K562 (cell line): ENCODE results near the gene LMAN2. TPM values are rescaled to one million over a fixed set of nuclear protein-coding genes. Genes with fewer than 3 reads are reported as not detected.
A peak's percentile ranks its signal among the peaks of the same experiment; 100 is the strongest.

Experiments
- ATF3 ChIP-seq, 2 experiments: fragments of 450-650 bp in 1 of 2; sonication (generic) in 1 of 2; formaldehyde crosslinking in 1 of 2; IDR thresholded peaks in 1 of 2; conservative IDR thresholded peaks in 1 of 2; 2 replicates each; pipeline versions ENCODE4 v1.6.1 to v1.8.1; 2016 to 2023; ENCODE audit warnings: mild to moderate bottlenecking in 2 of 2, moderate library complexity in 2 of 2, inconsistent platforms in 1 of 2, missing genetic modification reagents in 1 of 2
- ATF4 ChIP-seq: fragments of 450-650 bp; formaldehyde crosslinking; IDR thresholded peaks from 2 replicates; pipeline ENCODE4 v1.4.0; 2022; ENCODE audit warnings: mild to moderate bottlenecking, moderate library complexity
- CREB5 ChIP-seq: fragments of 250-450 bp; sonication (Bioruptor Pico); IDR thresholded peaks from 2 replicates; pipeline ENCODE4 v1.5.0; 2020; ENCODE audit warnings: mild to moderate bottlenecking
- CREM ChIP-seq: IDR thresholded peaks from 2 replicates; pipeline ENCODE4 v1.6.1; 2014; ENCODE audit warnings: antibody characterized with exemption, low read depth
- GABPB1 ChIP-seq: sonication (generic); formaldehyde crosslinking; IDR thresholded peaks from 2 replicates; pipeline ENCODE4 v1.8.0; 2022; ENCODE audit warnings: mild to moderate bottlenecking, missing genetic modification reagents
- GTF2E2 ChIP-seq: fragments of 200-800 bp; sonication (Bioruptor generic); IDR thresholded peaks from 2 replicates; pipeline ENCODE4 v1.6.1; 2016; ENCODE audit warnings: missing genetic modification characterization, missing compliant biosample characterization
- KLF1 ChIP-seq: fragments of 450-650 bp; IDR thresholded peaks from 2 replicates; pipeline ENCODE4 v1.6.1; 2016; ENCODE audit warnings: missing genetic modification characterization, missing compliant biosample characterization
- MEF2A ChIP-seq: IDR thresholded peaks from 2 replicates; pipeline ENCODE4 v1.6.1; 2011; ENCODE audit warnings: low read depth, mild to moderate bottlenecking, low read length, moderate library complexity; ENCODE audit not compliant: control insufficient read depth
- PKNOX1 ChIP-seq: fragments of 450-650 bp; IDR thresholded peaks from 2 replicates; pipeline ENCODE4 v1.6.1; 2016
- PML ChIP-seq: IDR thresholded peaks from 2 replicates; pipeline ENCODE4 v1.6.1; 2012; ENCODE audit warnings: low read length, inconsistent platforms
- POLR2G ChIP-seq: fragments of 200-400 bp; formaldehyde crosslinking; IDR thresholded peaks from 2 replicates; pipeline ENCODE4 v1.6.1; 2017; ENCODE audit warnings: low read depth, mild to moderate bottlenecking, antibody characterized with exemption, low read length, moderate library complexity
- PURB ChIP-seq: sonication (generic); formaldehyde crosslinking; IDR thresholded peaks from 2 replicates; pipeline ENCODE4 v1.9.0; 2021; ENCODE audit warnings: low read depth, mild to moderate bottlenecking, missing genetic modification reagents
- SMAD1 ChIP-seq: fragments of 150-350 bp; IDR thresholded peaks from 2 replicates; pipeline ENCODE4 v1.6.1; 2014; ENCODE audit warnings: low read length, low read depth; ENCODE audit not compliant: partially characterized antibody
- SP2 ChIP-seq: IDR thresholded peaks from 2 replicates; pipeline ENCODE4 v1.6.1; 2011; ENCODE audit warnings: mild to moderate bottlenecking, low read depth, low read length, moderate library complexity; ENCODE audit not compliant: poor library complexity, severe bottlenecking; ENCODE audit errors: extremely low read depth
- STAT6 ChIP-seq: sonication (generic); formaldehyde crosslinking; IDR thresholded peaks from 2 replicates; pipeline ENCODE4 v1.8.1; 2023; ENCODE audit warnings: mild to moderate bottlenecking, missing genetic modification reagents
- USF1 ChIP-seq: sonication (generic); formaldehyde crosslinking; IDR thresholded peaks from 2 replicates; pipeline ENCODE4 v1.9.0; 2022; ENCODE audit warnings: mild to moderate bottlenecking, missing genetic modification reagents
- ZBTB7A ChIP-seq: IDR thresholded peaks from 2 replicates; pipeline ENCODE4 v1.6.1; 2011; ENCODE audit warnings: low read depth, mild to moderate bottlenecking, low read length, moderate library complexity, borderline replicate concordance; ENCODE audit not compliant: control insufficient read depth
- ZC3H4 ChIP-seq: sonication (generic); formaldehyde crosslinking; IDR thresholded peaks from 2 replicates; pipeline ENCODE4 v1.9.0; 2021; ENCODE audit warnings: missing genetic modification reagents, borderline replicate concordance
- polyA plus RNA-seq, 8 experiments: library from polyadenylated mRNA; depleted of rRNA in 4 of 8; stranded (reverse) in 5 of 8; unstranded in 3 of 8; fragments of >200 nt; fragmentation: Nextera tagmentation in 2 of 8; fragmentation: Illumina TruSeq in 1 of 8; extraction: Ambion mirVana in 2 of 8; extraction: Trizol in 1 of 8; gene quantifications; 2 replicates each; pipeline versions ENCODE4 v1.2.1 to v1.2.3, GENCODE V29; 2011 to 2014; ENCODE audit warnings: inconsistent platforms in 1 of 8, missing spikeins in 1 of 8
- total RNA-seq, 7 experiments: library from RNA; depleted of rRNA in 6 of 7; stranded (reverse); fragments of >200 nt in 6 of 7; fragmentation: Illumina TruSeq in 2 of 7; extraction: Trizol in 2 of 7; gene quantifications; 2 replicates each; pipeline versions ENCODE4 v1.2.1 to v1.2.3, GENCODE V29; 2011 to 2021; ENCODE audit warnings: low replicate concordance in 1 of 7

Gene LMAN2
- total and polyA plus RNA-seq, 9 of the 15 experiments (the other 6 are each of a cell fraction or from before 2014, with no cell fraction given), result 2.7 to 254 (median 136) TPM

GRCh38 chr5:177311723-177312648, 39.5 kb downstream of the LMAN2 start, which contains the start of gene MXD3 (continued):
- TF ChIP-seq ZC3H4, result no peak
- TF ChIP-seq PKNOX1, result peak; percentile 46
- TF ChIP-seq ATF3 (IDR thresholded peaks at IDR 0.05), result no peak; the same call in 1 of the 2 replicates
- TF ChIP-seq ATF3 (CRISPR knock-in tag; conservative IDR thresholded peaks at IDR 0.05), result peak; percentile 90
- peak; percentile 85 for TF ChIP-seq POLR2G
- TF ChIP-seq SP2, result no peak
- peak; percentile 44; the same call in 1 of the 2 replicates for TF ChIP-seq KLF1
- no peak for TF ChIP-seq PURB
- 0 out of 2 replicates have a peak, but pooled peaks have one; percentile 28 for TF ChIP-seq STAT6 (CRISPR knock-in tag)
- peak; percentile 96 for TF ChIP-seq ZBTB7A
- TF ChIP-seq CREB5 (CRISPR knock-in tag), result no peak
- TF ChIP-seq PML, result no peak; the same call in 1 of the 2 replicates
- TF ChIP-seq GABPB1 (CRISPR knock-in tag), result peak; percentile 67
- TF ChIP-seq USF1, result peak; percentile 91
- peak; percentile 79 for TF ChIP-seq CREM
- no peak for TF ChIP-seq ATF4 (CRISPR knock-in tag)
- TF ChIP-seq SMAD1, result no peak
- no peak for TF ChIP-seq GTF2E2 (tag)
- TF ChIP-seq MEF2A, result no peak
